Nephron progenitor cell (in vitro differentiated cells): ENCODE results near the gene RNF32.

Experiments
- DNase-seq: peaks from one replicate; pipeline ENCODE4 v3.0.0; 2021
- H3K27ac Mint-ChIP-seq: 2 replicates; pipeline ENCODE4 v1.8.0; 2021; ENCODE audit warnings: mild to moderate bottlenecking, moderate library complexity, mixed read lengths
- H3K27me3 Mint-ChIP-seq: 2 replicates; pipeline ENCODE4 v1.8.0; 2021; ENCODE audit warnings: mild to moderate bottlenecking, low read depth, mixed read lengths; ENCODE audit not compliant: poor library complexity
- H3K36me3 Mint-ChIP-seq: 2 replicates; pipeline ENCODE4 v1.8.0; 2021; ENCODE audit warnings: low read depth, mixed read lengths
- H3K4me1 Mint-ChIP-seq: 2 replicates; pipeline ENCODE4 v1.8.0; 2021; ENCODE audit warnings: mixed read lengths
- H3K4me3 Mint-ChIP-seq: 2 replicates; pipeline ENCODE4 v1.8.0; 2021; ENCODE audit warnings: mild to moderate bottlenecking, moderate library complexity, mixed read lengths
- H3K9me3 Mint-ChIP-seq: 2 replicates; pipeline ENCODE4 v1.8.0; 2021; ENCODE audit warnings: mild to moderate bottlenecking, moderate library complexity, mixed read lengths
- TF ChIP-seq, protein P1 (sequence below): fragments of 200-600 bp; sonication (generic); IDR thresholded peaks from 2 replicates; pipeline ENCODE4 v1.5.0; 2021; ENCODE audit warnings: antibody characterized with exemption

RNF32 gene

DNA sequence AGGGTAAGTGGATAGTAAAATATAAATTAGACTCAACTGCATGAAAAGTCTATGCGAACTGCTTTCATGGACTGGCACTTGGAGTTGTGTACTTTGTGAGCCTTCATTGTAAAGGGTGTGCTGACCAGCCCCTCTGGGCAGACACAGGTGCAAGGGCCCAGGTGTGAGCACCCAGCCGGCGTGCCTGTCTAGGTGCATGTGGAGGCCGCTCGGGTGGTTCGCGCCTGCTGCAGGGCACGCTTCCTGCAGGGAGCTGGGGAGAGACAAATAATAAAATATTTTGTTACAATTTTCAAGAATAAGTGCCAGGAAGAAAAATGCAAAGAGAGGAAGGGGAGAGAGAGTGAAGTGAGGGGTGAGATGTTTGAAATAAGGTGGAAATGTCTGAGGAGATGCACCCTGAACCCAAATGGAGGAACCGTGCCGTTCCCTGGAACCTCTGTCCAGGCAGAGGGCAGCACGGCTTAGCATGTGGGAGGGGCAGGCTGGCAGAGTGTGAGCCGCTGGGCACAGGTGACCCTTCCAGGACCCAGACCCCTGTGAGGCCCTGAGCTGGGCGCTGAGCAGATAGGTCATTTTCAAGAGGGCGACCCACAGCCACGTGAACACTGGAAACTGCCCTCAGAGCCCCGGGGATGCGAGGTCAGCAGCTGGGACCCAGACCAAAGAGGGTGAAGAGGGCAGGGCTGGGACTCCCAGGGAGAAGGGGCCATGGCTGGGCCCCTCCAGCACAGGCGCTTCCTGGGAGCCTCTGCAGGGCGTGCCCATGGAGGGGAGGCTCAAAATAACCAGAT, 28.7 kb downstream of the RNF32 start:
- Mint-ChIP-seq H3K27ac (no peak overlapping the region), H3K9me3 (no peaks in the 10 kb centered on the region), H3K4me1 (peaks cover 21% of the 10 kb centered on the region), H3K36me3 (peaks cover 27% of the 10 kb centered on the region), H3K27me3 (no peaks in the 10 kb centered on the region), H3K4me3 (no peak overlapping the region)
- TF ChIP-seq, protein P1, sequence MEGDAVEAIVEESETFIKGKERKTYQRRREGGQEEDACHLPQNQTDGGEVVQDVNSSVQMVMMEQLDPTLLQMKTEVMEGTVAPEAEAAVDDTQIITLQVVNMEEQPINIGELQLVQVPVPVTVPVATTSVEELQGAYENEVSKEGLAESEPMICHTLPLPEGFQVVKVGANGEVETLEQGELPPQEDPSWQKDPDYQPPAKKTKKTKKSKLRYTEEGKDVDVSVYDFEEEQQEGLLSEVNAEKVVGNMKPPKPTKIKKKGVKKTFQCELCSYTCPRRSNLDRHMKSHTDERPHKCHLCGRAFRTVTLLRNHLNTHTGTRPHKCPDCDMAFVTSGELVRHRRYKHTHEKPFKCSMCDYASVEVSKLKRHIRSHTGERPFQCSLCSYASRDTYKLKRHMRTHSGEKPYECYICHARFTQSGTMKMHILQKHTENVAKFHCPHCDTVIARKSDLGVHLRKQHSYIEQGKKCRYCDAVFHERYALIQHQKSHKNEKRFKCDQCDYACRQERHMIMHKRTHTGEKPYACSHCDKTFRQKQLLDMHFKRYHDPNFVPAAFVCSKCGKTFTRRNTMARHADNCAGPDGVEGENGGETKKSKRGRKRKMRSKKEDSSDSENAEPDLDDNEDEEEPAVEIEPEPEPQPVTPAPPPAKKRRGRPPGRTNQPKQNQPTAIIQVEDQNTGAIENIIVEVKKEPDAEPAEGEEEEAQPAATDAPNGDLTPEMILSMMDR = no peak
- DNase-seq = no peak

- TF ChIP-seq, protein P1 = no peak
- Mint-ChIP-seq H3K4me3 (no peak overlapping the region), H3K9me3 (no peaks in the 10 kb centered on the region), H3K27me3 (no peaks in the 10 kb centered on the region), H3K27ac (peak overlapping the region; percentile 39), H3K4me1 (peaks cover 12% of the 10 kb centered on the region), H3K36me3 (peaks cover 49% of the 10 kb centered on the region)
- no peak for DNase-seq
Observed at GRCh38 chr7:156673454-156673853, 32.9 kb downstream of the RNF32 start.

- DNase-seq = no peak
- peaks cover 12% of the 10 kb centered on the region for H3K4me1 Mint-ChIP-seq
Observed at GRCh38 chr7:156673902-156674301, 33.3 kb downstream of the RNF32 start.

GRCh38 chr7:156675721-156676120, 35.1 kb downstream of the RNF32 start:
- Mint-ChIP-seq H3K27ac (no peak overlapping the region), H3K36me3 (peaks cover 43% of the 10 kb centered on the region), H3K4me1 (peaks cover 12% of the 10 kb centered on the region), H3K9me3 (no peaks in the 10 kb centered on the region), H3K27me3 (no peaks in the 10 kb centered on the region), H3K4me3 (no peak overlapping the region)
- no peak for DNase-seq
- TF ChIP-seq, protein P1 = no peak

More at GRCh38 chr7:156673902-156674301, 33.3 kb downstream of the RNF32 start:
- TF ChIP-seq, protein P1 = no peak
- Mint-ChIP-seq H3K9me3 (no peaks in the 10 kb centered on the region), H3K4me3 (no peak overlapping the region), H3K27ac (no peak overlapping the region), H3K27me3 (no peaks in the 10 kb centered on the region), H3K36me3 (peaks cover 49% of the 10 kb centered on the region)

DNA sequence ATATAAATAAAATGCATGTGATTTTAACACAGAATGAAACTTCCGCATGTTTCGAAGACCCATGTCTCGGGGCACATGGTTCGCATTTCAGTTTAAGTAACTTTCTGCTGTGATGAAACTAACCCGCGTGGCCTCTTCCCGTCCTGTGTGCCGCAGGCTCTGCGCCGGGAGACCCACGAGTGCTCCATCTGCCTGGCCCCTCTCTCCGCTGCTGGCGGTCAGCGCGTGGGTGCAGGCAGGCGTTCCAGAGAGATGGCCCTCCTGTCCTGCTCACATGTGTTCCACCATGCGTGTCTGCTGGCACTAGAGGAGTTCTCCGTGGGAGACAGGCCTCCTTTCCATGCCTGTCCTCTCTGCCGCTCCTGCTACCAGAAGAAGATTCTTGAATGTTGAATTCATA, 35.7 kb downstream of the RNF32 start:
- Mint-ChIP-seq H3K9me3 (no peaks in the 10 kb centered on the region), H3K4me3 (no peak overlapping the region)
- TF ChIP-seq, protein P1 = no peak

More for the DNA sequence above, 35.7 kb downstream of the RNF32 start:
- no peaks in the 10 kb centered on the region for H3K27me3 Mint-ChIP-seq
- peaks cover 39% of the 10 kb centered on the region for H3K36me3 Mint-ChIP-seq
- no peak overlapping the region for H3K27ac Mint-ChIP-seq
- H3K4me1 Mint-ChIP-seq = peaks cover 12% of the 10 kb centered on the region
- no peak for DNase-seq
